Right ventricle myocardium superior (tissue), 1 donor: ENCODE data around the gene ST6GALNAC3. TPM values are rescaled to one million over a fixed set of nuclear protein-coding genes. Genes with fewer than 3 reads are reported as not detected.

Experiments
- ATAC-seq: fragments of 200-7000 bp; cut with Tn5 transposase; one replicate; pipeline ENCODE4 v1.9.1; 2020; ENCODE audit warnings: mild to moderate bottlenecking; ENCODE audit not compliant: poor library complexity
- DNase-seq: peaks from one replicate; pipeline ENCODE4 v3.0.0-alpha.2; 2020
- intact Hi-C: fragments of 100-400 bp; cut with DNase I; formaldehyde crosslinking; loops from one replicate; pipeline ENCODE4 v1.11.2; 2022
- total RNA-seq: library from RNA; stranded (reverse); fragmentation: NEBNext Ultra II Directional; extraction: Animal tissue kit (Norgen Biotek cat#: 25700); gene quantifications from one replicate; pipeline ENCODE4 v1.2.1, GENCODE V29; 2021
- donor health status: DM: no; HTN: yes; CAD: no; lungs with severe emphysema.

The ST6GALNAC3 gene
- total RNA-seq, 1 donor from 2014 or later = 4.5 TPM

GRCh38 chr1:76659171-76659940 is 584.8 kb downstream of the ST6GALNAC3 start:
- intact Hi-C loops = no loop called here
- ATAC-seq = no peak
- no peak for DNase-seq

DNA sequence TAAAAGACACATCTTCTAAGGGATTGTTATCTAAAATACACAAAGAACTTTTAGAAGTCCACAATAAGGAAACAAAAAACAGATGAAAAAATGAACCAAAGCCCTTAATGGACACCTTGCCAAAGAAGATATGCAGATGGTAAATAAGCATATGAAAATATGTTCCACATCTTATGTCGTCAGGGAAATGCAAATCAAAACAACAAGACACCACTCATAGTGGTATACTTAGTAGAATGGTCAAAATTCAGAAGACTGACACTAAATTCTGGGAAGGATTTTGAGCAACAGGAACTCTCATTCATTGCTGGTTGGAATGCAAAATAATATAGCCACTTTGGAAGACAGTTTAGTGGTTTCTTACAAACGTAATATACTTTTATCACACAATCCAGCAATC is 587.0 kb downstream of the ST6GALNAC3 start:
- no peak for ATAC-seq
- intact Hi-C loops = no loop called here
- no peak for DNase-seq

DNA sequence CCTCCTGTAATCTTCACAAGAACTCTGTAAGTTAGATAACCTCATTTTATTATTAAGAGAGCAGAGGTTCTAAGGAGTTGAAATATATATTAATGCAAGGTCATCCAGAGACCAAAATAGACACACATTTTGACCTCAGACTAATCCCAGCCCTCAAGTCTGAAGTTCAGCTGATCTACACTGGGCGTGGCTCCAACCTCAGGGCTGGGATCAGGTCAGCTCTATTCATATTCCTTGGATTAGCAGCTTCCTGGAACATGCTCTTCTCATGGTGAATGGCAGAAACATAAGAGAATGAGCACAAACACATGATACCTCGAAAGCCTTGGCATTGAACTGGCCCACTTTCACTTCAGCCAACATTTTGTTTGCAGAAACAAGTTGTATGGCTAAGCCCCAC is 592.0 kb downstream of the ST6GALNAC3 start:
- intact Hi-C loops = no loop called here
- DNase-seq = no peak
- ATAC-seq = peak; percentile 51

GRCh38 chr1:76668046-76668445 is 593.5 kb downstream of the ST6GALNAC3 start:
- intact Hi-C loops = no loop called here
- DNase-seq (no peak), ATAC-seq (no peak)

DNA sequence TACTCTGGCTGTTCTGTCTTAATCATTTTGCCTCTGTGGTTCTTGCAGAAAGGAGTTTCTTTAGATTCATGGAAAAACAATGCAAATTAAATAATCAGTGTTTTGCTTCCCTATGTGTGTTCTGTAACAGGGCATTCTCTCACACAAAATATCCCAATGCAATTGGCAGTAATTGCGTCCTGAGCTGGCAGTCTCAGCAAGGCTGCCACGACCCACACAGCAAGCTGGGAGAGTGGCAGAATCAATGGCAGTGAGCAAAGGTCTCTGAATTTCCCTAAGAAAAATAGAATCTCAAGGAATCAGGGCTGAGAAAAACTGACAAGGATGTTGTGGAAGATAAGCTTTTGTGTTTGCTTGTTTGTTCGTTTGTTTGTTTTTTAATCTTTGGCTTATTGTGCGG is 594.6 kb downstream of the ST6GALNAC3 start:
- ATAC-seq (no peak), DNase-seq (no peak)
- intact Hi-C loops = no loop called here

- ATAC-seq (no peak), DNase-seq (no peak)
- intact Hi-C loops = no loop called here
Measured at GRCh38 chr1:76669624-76670315, 595.2 kb downstream of the ST6GALNAC3 start.

DNA sequence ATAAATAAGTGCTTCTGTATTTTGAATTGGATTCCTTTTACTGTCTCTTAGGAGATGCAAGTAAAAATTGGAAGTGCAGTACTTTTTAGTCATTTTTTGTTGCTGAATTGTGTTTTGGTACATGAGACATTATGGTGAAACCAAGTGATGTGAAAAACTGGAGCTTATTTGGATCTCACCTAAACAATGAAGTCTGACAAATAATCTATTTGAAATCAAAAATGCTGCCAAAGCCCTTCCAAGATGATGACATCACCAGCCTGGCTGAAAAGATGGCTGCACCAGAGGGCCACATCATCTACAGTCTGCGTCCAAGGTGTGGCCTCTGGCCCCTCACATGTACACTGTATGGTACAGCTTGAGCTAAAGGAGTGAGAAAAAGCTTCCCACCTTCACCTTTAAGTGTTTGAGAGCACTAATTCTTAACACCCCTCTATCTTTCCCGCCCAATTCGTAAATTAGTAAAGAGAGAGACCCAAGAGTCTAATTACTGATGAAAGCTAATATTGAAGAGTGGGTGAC is 600.2 kb downstream of the ST6GALNAC3 start:
- intact Hi-C loops = no loop called here
- DNase-seq (no peak), ATAC-seq (no peak)

- DNase-seq (no peak), ATAC-seq (no peak)
- intact Hi-C loops = no loop called here
Measured at GRCh38 chr1:76677416-76678405, 603.2 kb downstream of the ST6GALNAC3 start.

GRCh38 chr1:76679534-76680152 is 605.1 kb downstream of the ST6GALNAC3 start:
- no peak for ATAC-seq
- DNase-seq = no peak
- intact Hi-C loops = no loop called here

DNA sequence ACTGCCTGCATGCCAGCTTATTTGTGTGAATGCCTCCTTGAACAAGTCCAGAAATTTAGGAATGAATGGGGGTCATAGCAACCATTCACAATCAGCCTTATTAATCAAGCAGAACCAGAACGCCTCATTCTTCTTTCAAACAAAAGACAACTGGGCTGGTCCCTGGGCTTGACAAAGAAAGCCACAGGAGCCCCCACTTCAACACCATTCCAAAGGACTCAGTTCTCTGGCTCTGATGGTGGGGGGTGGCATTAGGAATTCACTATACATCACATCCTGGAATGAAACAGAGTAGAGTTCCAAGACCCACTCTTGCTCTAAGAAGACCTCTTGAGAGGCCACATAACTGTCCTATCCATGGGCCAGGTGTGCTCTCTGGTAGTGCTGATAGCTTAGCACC is 606.1 kb downstream of the ST6GALNAC3 start:
- ATAC-seq = no peak
- no peak for DNase-seq
- intact Hi-C loops = no loop called here

GRCh38 chr1:76682138-76682537 is 607.6 kb downstream of the ST6GALNAC3 start:
- intact Hi-C loops = no loop called here
- DNase-seq = no peak
- no peak for ATAC-seq

Other genes starting within 250 kb of the ST6GALNAC3 start
- not detected for gene ASB17, start 142.3 kb upstream of the ST6GALNAC3 start, total RNA-seq